ENCODE results near the gene RBKS.

The RBKS gene

GRCh38 chr2:27829791-27830190 is 60.4 kb downstream of the RBKS start:
- no peak for DNase-seq

- peak; percentile 90 for DNase-seq
Observed at GRCh38 chr2:27828305-27828704, 61.9 kb downstream of the RBKS start.

GRCh38 chr2:27824401-27824800 is 65.8 kb downstream of the RBKS start:
- DNase-seq = no peak

GRCh38 chr2:27823569-27823968 is 66.6 kb downstream of the RBKS start:
- no peak for DNase-seq

- DNase-seq = no peak
Observed at GRCh38 chr2:27823135-27823534, 67.1 kb downstream of the RBKS start.

GRCh38 chr2:27822049-27822448 is 68.1 kb downstream of the RBKS start:
- no peak for DNase-seq

GRCh38 chr2:27815860-27816438 is 74.2 kb downstream of the RBKS start:
- DNase-seq = no peak

GRCh38 chr2:27814758-27815157 is 75.4 kb downstream of the RBKS start:
- no peak for DNase-seq

GRCh38 chr2:27811768-27812167 is 78.4 kb downstream of the RBKS start:
- no peak for DNase-seq

- DNase-seq = no peak
Observed at GRCh38 chr2:27810455-27810854, 79.7 kb downstream of the RBKS start.

GRCh38 chr2:27809761-27810241 is 80.4 kb downstream of the RBKS start:
- no peak for DNase-seq

GRCh38 chr2:27808984-27809383 is 81.2 kb downstream of the RBKS start:
- no peak for DNase-seq

- no peak for DNase-seq
Observed at GRCh38 chr2:27808418-27808817, 81.8 kb downstream of the RBKS start.

- DNase-seq = peak; percentile 0
Observed at GRCh38 chr2:27807476-27807875, 82.7 kb downstream of the RBKS start.

GRCh38 chr2:27806311-27807059 is 83.7 kb downstream of the RBKS start:
- no peak for DNase-seq

- no peak for DNase-seq
Observed at GRCh38 chr2:27805180-27805579, 85.0 kb downstream of the RBKS start.

- DNase-seq = no peak
Observed at GRCh38 chr2:27804146-27804545, 86.0 kb downstream of the RBKS start.

GRCh38 chr2:27803046-27803445 is 87.1 kb downstream of the RBKS start:
- DNase-seq = no peak

GRCh38 chr2:27802547-27802946 is 87.6 kb downstream of the RBKS start:
- no peak for DNase-seq

- DNase-seq = no peak
Observed at GRCh38 chr2:27800856-27801255, 89.3 kb downstream of the RBKS start.

GRCh38 chr2:27799646-27800010 is 90.6 kb downstream of the RBKS start:
- no peak for DNase-seq

- no peak for DNase-seq
Observed at GRCh38 chr2:27798948-27799645, 91.1 kb downstream of the RBKS start.

- DNase-seq = no peak
Observed at GRCh38 chr2:27798486-27798885, 91.7 kb downstream of the RBKS start.

GRCh38 chr2:27797841-27798240 is 92.3 kb downstream of the RBKS start:
- no peak for DNase-seq
